HG03469 (cell line): ENCODE results near the gene BST1.

ENCODE experiments used
- ATAC-seq: cut with Tn5 transposase; IDR thresholded peaks from one replicate; pipeline ENCODE4 v1.9.1; 2021; ENCODE audit warnings: mild to moderate bottlenecking, moderate library complexity, moderate number of reproducible peaks; ENCODE audit not compliant: unreplicated experiment

The BST1 gene

DNA sequence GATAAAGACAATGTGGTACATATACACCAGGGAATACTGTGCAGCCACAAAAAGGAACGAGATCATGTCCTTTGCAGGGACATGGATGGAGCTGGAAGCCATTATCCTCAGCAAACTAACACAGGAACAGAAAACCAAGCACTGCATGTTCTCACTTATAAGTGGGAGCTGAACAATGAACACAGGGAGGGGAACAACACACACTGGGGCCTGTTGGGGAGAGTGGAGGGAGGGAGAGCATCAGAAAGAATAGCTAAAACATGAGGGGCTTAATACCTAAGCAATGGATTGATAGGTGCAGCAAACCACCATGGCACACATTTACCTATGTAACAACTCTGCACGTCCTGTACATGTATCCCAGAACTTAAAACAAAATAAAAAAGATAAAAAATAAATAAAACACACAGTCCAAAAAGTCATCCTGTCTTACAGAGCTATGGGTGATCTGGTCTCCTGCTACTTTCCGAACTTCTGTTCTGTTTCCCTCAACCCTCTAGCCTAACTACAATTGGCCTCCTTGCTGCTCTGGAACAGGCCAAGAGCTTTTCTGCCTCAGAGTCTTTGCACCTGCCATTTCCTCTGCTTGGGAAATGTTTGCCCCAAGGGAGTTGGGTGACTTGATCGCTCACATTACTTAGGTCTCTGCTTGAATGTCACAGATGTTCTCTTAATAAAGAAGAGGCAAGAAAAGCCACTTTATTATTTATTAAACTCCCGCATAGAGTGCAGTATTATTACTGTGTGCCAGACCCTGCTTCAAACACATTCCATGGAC is 74.2 kb downstream of the BST1 start:
- ATAC-seq = no peak

DNA sequence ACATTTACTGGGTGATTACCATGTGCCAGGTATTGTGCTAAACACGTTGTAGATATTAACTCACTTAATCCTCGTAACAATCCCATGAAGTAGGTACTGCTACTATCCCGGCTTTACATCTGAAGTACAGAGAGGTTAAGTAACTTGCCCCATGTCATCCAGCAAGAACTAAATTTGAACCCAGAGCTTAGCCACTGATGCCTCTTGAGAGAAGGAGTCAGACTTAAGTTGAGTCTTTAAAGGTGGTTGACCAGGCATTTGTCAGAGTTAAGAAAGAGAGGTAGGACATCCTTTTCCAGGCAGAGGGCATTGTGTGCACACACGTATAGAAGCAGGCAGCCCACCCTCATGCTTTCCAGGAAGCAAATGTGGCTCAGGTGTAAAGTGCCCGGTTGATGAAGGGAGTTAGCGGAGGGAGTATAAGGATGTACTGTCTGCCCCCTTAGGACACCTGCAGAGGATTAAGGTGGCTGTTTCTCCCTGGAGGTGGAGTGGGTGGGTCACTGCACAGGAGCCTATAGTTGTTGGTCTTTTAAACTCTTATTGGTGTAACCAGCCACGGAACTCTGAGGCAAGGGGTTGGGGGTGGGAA is 74.9 kb downstream of the BST1 start:
- ATAC-seq = no peak

DNA sequence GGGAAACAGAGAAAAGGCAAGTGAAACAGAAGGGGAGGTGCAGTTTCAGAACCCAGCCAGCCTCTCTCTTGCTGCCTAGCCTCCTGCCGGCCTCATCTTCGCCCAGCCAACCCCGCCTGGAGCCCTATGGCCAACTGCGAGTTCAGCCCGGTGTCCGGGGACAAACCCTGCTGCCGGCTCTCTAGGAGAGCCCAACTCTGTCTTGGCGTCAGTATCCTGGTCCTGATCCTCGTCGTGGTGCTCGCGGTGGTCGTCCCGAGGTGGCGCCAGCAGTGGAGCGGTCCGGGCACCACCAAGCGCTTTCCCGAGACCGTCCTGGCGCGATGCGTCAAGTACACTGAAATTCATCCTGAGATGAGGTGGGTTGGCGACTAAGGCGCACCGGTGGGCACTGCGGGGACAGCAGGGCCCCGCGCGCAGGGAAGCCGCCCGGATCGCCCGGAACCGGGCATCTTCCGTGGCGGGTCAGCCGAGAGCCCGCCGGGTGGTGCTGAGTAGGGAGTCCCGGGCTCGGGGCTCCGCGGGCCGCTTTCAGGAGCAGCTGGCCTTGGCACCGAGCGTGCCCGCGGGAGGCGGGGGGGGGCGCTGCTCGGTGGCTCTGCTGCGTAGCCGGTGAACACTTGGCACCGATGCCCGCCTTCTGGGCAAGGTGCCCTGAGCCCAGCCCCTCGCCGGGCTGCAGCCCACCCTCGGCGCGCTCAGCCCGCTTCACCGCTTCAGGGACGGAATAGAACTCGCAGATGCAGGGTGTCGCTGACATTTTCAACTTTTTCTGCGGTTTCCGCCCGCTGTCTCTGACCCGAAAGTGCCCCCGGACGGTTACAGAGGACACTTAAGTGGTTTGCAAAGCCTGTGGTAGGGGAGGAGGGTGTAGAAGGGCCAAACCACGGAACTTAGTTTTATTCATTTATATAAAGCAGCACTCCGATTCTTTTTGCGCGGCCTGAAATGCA is 75.7 kb downstream of the BST1 start, which contains the start of gene CD38:
TSS of gene CD38 (plus strand) at position 40 of the 953 bp plus-strand sequence. CDS start at position 127, 87 bp downstream.
- peak; percentile 45 for ATAC-seq

DNA sequence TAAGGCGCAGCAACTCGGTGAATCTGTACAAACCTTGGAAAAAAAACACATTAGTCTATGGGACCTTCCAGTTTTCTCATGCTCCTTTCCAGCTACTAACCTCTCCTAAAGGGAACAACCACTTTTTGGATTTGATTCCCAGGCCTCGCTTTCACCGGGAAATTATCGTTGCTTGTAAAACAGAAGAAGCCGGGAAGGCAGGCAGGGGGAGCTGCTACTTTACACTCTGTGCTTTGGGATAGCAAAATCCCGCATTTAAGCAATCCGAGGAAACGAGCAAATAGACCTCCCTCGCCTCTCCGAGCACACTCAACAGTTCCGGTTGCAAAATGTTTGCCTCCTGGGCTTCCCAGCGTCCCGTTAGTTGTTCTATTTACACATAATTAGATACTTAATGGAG is 76.4 kb downstream of the BST1 start:
- ATAC-seq = no peak

DNA sequence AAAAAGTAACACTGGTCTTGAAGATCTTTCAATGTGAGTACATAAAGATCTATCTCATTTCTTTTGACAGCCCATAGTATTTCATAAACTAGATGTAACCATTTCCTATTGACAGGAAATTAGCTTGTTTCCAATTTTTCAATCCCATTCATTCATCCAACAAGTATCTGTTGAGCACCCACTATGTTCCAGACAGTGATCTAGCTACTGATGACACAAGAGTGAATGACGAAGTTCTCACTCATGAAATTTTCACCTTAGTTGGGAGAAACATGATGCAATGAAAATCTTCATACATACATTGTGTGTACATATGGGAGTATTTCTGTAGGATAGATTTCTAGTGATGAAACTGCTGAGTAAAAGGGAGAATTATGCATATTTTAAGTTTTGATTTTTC is 76.9 kb downstream of the BST1 start:
- no peak for ATAC-seq

DNA sequence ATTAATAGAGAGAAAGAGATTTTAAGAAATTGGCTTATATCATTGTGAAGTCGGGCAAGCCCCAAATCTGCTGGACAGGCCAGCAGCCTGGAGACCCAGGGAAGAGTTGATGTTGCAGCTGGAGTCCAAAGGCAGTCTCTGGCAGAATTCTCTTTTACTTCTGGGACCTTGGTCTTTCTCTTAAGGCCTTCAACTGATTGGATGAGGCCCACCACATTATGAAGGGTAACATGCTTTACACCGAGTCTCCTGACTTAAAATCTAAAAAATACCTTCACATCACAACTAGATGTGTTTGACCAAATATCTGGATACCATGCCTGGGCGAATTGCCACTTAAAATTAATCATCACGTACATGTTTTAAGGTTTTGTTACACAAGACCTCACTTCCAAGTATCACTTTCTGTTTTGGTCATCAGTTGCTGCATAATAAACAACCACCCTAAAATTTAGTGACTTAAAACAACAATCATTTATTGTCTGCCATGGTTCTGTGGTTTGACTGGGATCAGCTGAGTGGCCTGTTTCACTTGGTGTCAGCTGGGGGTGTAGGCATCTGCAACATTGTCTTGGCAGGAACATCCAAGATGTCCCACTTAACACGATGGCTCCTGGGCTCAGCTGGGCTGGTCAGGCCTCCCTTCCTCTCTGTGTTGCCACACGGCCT is 78.7 kb downstream of the BST1 start:
- ATAC-seq = peak; percentile 30
